HEK293T (cell line): ENCODE data around the gene SCUBE3.

Source experiments
- SP1 ChIP-seq: fragments of 450-650 bp; IDR thresholded peaks from 2 replicates; pipeline ENCODE4 v1.6.1; 2017
- SUZ12 ChIP-seq: fragments of 450-650 bp; IDR thresholded peaks from 2 replicates; pipeline ENCODE4 v1.6.1; 2016; ENCODE audit warnings: mild to moderate bottlenecking

DNA sequence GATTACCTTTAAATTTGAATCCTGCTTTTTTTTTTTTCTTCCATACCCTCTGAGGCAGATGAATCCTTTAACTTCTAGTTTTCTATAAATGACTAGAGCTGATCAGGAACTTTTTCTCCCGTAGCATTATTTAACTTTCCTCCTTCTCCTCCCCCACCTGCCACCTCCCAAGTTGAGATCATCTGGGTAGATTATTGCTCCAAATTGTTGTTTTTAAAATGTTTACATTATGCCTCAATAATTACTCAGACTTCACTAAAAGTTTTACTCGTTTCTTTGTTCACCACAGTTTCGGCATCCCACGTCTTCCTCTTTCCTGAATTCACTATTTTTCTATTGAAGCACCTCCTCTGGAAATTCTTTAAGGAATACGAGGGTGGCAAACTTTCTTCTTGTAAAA lies 16.6 kb upstream of the SCUBE3 start:
- TF ChIP-seq SP1 (no peak), SUZ12 (no peak)
